Epithelial cell of proximal tubule (primary cell): ENCODE measurements around the gene BCL2L1. TPM values are rescaled to one million over a fixed set of nuclear protein-coding genes. Genes with fewer than 3 reads are reported as not detected.

Source experiments
- DNase-seq: peaks from one replicate; pipeline ENCODE4 v3.0.0-alpha.2; 2011; ENCODE audit warnings: low read depth
- H3K4me3 ChIP-seq: 2 replicates; pipeline ENCODE4 v1.5.1; 2011; ENCODE audit warnings: low read depth, mild to moderate bottlenecking, low read length
- total RNA-seq: library from RNA; depleted of rRNA; stranded (reverse); fragments of >200 nt; gene quantifications from 2 replicates; pipeline ENCODE4 v1.2.3, GENCODE V29; 2015
- TF ChIP-seq, protein P1 (sequence below): conservative IDR thresholded peaks from 2 replicates; pipeline ENCODE4 v1.5.1; 2012; ENCODE audit warnings: low read depth, mild to moderate bottlenecking, low read length

The BCL2L1 gene
- total RNA-seq, 1 donor from 2014 or later = 209 TPM

DNA sequence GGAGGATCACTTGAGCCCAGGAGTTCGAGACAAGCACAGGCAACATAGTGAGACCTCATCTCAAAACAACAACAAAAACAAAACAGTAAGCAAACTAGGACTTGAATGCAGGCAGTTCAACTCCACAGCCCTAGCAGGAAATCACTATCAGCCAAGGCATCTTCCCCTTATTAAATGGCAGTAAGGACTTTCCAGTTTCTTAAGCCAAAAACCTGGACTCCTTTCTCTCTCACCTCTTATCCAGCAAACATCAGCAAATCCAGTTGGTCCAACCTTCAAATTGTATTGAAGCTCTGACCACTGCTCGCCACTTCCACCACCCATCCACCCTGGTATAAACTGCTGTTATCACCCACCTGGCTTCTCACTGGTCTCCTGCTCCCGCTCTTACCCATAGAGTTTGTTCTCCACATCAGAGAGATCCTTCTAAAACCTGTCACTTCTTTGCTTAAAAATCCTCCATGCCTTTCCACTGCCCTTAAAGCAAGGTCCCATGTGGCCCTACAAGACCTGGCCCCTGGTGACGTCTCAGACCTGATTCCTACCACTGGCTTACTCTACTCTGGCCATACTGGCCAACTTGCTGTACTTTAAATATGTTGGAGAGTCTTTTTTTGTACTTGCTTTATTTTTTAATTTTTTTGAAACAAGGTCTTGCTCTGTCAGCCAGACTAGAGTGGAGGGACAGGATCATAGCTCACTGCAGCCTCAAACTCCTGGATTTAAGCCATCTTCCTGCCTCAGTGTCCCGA, 27.6 kb downstream of the BCL2L1 start:
- no peak for DNase-seq
- TF ChIP-seq, protein P1, sequence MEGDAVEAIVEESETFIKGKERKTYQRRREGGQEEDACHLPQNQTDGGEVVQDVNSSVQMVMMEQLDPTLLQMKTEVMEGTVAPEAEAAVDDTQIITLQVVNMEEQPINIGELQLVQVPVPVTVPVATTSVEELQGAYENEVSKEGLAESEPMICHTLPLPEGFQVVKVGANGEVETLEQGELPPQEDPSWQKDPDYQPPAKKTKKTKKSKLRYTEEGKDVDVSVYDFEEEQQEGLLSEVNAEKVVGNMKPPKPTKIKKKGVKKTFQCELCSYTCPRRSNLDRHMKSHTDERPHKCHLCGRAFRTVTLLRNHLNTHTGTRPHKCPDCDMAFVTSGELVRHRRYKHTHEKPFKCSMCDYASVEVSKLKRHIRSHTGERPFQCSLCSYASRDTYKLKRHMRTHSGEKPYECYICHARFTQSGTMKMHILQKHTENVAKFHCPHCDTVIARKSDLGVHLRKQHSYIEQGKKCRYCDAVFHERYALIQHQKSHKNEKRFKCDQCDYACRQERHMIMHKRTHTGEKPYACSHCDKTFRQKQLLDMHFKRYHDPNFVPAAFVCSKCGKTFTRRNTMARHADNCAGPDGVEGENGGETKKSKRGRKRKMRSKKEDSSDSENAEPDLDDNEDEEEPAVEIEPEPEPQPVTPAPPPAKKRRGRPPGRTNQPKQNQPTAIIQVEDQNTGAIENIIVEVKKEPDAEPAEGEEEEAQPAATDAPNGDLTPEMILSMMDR = no peak
- H3K4me3 ChIP-seq = no peak overlapping the region

DNA sequence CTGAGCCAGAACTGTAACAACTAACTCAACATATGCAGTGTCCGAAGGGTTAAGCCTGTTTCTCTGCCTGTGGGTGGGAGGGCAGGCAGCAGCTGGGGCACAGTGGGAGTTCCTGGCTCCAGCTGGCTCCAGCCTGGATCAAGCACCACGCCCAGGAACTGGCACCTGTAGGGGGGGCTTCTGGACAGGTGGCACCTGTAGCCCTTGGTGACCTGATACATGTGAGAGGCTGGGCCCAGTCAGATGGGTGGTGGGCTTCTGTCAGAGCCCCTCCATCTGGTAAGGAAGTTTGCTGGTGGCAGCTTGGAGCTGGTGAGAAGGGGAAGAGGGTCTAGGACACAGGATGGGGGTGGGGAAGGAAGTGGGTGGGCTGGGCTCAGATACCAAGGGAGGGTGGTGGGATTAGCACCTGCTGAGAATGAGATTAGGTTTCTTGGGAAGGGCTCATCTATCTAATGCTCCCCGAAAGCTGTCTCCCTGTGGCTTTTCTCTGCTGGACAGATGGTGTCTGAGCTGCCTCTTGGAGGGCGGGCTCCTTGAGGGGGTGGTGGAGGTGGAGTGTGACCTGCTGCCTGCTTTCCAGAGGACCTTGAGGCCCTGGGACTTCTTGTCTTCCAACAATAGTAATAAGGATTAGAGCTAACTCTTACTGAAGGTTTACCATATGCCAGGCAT, 28.5 kb downstream of the BCL2L1 start:
- no peak for DNase-seq
- H3K4me3 ChIP-seq = no peak overlapping the region
- TF ChIP-seq, protein P1 = no peak

DNA sequence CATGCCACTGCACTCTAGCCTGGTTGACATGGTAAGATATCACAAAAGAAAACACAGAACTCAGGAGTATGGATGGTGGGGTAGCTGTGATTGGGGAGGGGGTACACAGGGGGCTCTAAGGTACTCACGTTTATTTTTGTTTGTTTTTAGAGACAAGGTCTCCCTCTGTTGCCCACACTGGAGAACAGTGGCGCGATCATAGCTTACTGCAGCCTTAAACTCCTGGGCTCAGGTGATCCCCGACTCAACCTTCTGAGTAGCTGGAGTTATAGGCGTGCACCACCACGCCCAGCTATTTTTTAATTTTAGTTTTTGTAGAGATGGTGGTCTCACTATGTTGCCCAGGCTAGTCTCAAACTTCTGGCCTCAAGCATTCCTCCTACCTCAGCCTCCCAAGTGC, 29.3 kb downstream of the BCL2L1 start:
- DNase-seq = no peak
- TF ChIP-seq, protein P1 = no peak
- no peak overlapping the region for H3K4me3 ChIP-seq

DNA sequence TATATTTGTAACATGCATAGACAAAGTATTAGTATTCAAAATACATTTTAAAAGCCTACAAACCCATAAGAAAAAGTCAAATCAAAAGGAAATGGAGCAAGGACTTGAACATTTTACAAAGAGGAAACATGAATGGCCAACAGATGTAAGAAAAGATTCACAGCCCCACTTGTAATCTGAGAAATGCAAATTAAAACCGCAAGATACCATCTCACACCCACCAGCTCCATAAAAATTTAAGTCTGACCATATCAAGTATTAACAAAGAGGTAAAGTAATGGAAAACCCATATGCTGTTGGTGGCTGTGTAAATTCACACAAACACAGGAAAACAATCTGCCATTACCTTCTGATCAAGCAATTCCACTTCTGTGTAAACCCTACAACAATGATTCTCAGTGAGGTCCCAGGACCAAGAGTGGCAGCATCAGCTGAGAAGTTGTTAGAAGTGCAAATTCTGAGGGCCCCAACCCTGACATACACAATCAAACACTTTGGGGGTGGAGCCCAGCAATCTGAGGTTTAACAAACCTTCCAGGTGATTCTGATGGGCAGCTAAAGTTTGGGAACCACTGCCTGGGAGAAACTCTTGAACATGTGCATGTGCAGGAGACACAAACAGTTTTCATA, 30.9 kb downstream of the BCL2L1 start:
- H3K4me3 ChIP-seq = no peak overlapping the region
- no peak for DNase-seq
- TF ChIP-seq, protein P1 = no peak

DNA sequence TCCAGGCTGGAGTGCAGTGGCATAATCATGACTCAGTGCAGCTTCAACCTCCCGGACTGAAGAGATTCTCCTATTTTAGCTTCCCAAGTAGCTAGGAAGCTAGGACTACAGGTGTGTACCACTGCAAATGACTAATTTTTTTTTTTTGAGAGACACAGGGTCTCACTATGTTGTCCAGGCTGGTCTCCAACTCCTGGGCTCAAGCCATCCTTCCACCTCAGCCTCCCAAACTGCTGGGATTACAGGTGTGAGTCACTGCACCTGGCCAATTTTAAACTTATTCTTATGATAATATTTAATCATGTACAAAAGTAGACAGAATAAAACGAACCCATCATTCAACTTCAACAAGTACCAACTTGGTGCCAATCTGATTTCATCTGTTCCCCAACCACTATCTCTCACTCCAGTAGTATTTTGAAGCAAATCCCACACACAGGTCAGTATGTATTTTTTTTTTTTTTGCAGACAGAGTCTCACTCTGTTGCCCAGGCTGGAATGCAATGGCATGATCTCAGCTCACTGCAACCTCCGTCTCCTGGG, 32.5 kb downstream of the BCL2L1 start:
- DNase-seq = no peak
- H3K4me3 ChIP-seq = no peak overlapping the region
- TF ChIP-seq, protein P1 = no peak

DNA sequence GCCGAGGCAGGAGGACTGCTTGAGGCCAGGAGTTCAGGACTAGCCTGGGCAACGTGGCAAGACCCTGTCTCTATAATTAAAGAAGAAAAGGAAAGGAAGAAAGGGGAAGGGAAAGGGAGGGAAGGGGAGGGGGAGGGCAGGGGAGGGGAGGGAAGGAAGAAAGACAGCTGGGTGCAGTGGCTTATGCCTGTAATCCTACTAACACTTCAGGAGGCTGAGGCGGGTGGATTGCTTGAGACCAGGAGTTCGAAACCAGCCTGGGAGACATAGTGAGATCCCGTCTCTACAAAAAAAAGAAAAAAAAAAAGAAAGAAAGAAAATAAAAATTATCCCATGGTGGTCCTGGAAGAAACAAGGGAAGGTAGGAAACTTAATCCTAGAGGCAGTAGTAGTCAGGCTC, 33.5 kb downstream of the BCL2L1 start:
- TF ChIP-seq, protein P1 = no peak
- DNase-seq = no peak
- H3K4me3 ChIP-seq = no peak overlapping the region
